Measurements from ENCODE around the gene EPB41L4B.
A peak's percentile ranks its signal among the peaks of the same experiment; 100 is the strongest.
"Not testable (repeated sequence)": the region's sequence is repeated elsewhere in the genome, so short reads cannot be mapped to it uniquely, and the experiment has no call there.

EPB41L4B gene

GRCh38 chr9:109320742-109321448 is at the start of gene EPB41L4B:
EPB41L4B (minus strand) TSS chr9:109321059; CDS start chr9:109320446, 613 bp downstream.
- peak; percentile 98 for DNase-seq

GRCh38 chr9:109369285-109369684 is 48.4 kb upstream of the EPB41L4B start:
- peak; percentile 76 for DNase-seq

GRCh38 chr9:109360771-109361170 is 39.9 kb upstream of the EPB41L4B start:
- DNase-seq = no peak

- DNase-seq = not testable (repeated sequence)
Measured at GRCh38 chr9:109358968-109359603, 38.2 kb upstream of the EPB41L4B start.

GRCh38 chr9:109355564-109356297 is 34.9 kb upstream of the EPB41L4B start:
- peak; percentile 92 for DNase-seq

GRCh38 chr9:109354190-109354589 is 33.3 kb upstream of the EPB41L4B start:
- DNase-seq = no peak

- DNase-seq = no peak
Measured at GRCh38 chr9:109351032-109351431, 30.2 kb upstream of the EPB41L4B start.

- peak; percentile 68 for DNase-seq
Measured at GRCh38 chr9:109349421-109349846, 28.6 kb upstream of the EPB41L4B start.

- DNase-seq = peak; percentile 21
Measured at GRCh38 chr9:109346904-109347303, 26.0 kb upstream of the EPB41L4B start.

- no peak for DNase-seq
Measured at GRCh38 chr9:109344866-109345265, 24.0 kb upstream of the EPB41L4B start.

- DNase-seq = peak; percentile 28
Measured at GRCh38 chr9:109342878-109343277, 22.0 kb upstream of the EPB41L4B start.

- DNase-seq = peak; percentile 19
Measured at GRCh38 chr9:109341561-109341960, 20.7 kb upstream of the EPB41L4B start.

GRCh38 chr9:109340979-109341378 is 20.1 kb upstream of the EPB41L4B start:
- DNase-seq = not testable (repeated sequence)

- DNase-seq = no peak
Measured at GRCh38 chr9:109336409-109336808, 15.6 kb upstream of the EPB41L4B start.

- DNase-seq = no peak
Measured at GRCh38 chr9:109335929-109336328, 15.1 kb upstream of the EPB41L4B start.

- no peak for DNase-seq
Measured at GRCh38 chr9:109335121-109335520, 14.3 kb upstream of the EPB41L4B start.

- DNase-seq = no peak
Measured at GRCh38 chr9:109331353-109331752, 10.5 kb upstream of the EPB41L4B start.

GRCh38 chr9:109329638-109330258 is 8.9 kb upstream of the EPB41L4B start:
- DNase-seq = peak; percentile 62

GRCh38 chr9:109328978-109329637 is 8.2 kb upstream of the EPB41L4B start:
- DNase-seq = peak; percentile 80

- no peak for DNase-seq
Measured at GRCh38 chr9:109325089-109325488, 4.2 kb upstream of the EPB41L4B start.

GRCh38 chr9:109323771-109324170 is 2.9 kb upstream of the EPB41L4B start:
- no peak for DNase-seq

- DNase-seq = peak; percentile 23
Measured at GRCh38 chr9:109321727-109322126, 868 bp upstream of the EPB41L4B start.

GRCh38 chr9:109320331-109320741 is 523 bp downstream of the EPB41L4B start:
- peak; percentile 79 for DNase-seq
